B cell (primary cell): ENCODE measurements around the gene QPCT. TPM values are rescaled to one million over a fixed set of nuclear protein-coding genes. Genes with fewer than 3 reads are reported as not detected.

Experiments
- ATAC-seq: fragments of 200-7000 bp; cut with Tn5 transposase; one replicate; pipeline ENCODE4 v1.10.0; 2021; ENCODE audit warnings: low read depth, mild to moderate bottlenecking, moderate number of reproducible peaks, moderate library complexity
- CTCF ChIA-PET: fragments of 350-600 bp; sonication (Branson Sonifier 250); formaldehyde crosslinking; loops from one replicate; lab custom pipeline; 2021; ENCODE audit warnings: antibody characterized with exemption, inconsistent platforms; lab: Charles Lee
- POLR2A ChIA-PET: fragments of 350-600 bp; sonication (Branson Sonifier 250); formaldehyde crosslinking; loops from one replicate; lab custom pipeline; 2021; ENCODE audit warnings: antibody characterized with exemption; lab: Charles Lee
- DNase-seq: peaks from one replicate; pipeline ENCODE4 v3.0.0; 2013
- H2AFZ ChIP-seq: 2 replicates; pipeline ENCODE4 v1.6.1; 2012; ENCODE audit warnings: mild to moderate bottlenecking, low read depth, low read length; ENCODE audit not compliant: insufficient read depth, poor library complexity, severe bottlenecking
- H3K27ac ChIP-seq, 2 donors: 1 replicate in 1 of 2; 2 replicates in 1 of 2; pipeline ENCODE4 v1.5.1; 2012 to 2013; ENCODE audit warnings: low read length in 2 of 2, mild to moderate bottlenecking in 2 of 2, moderate library complexity in 1 of 2
- H3K27me3 ChIP-seq, 4 experiments: fragments of 200-600 bp in 1 of 4; sonication (generic) in 1 of 4; replicated peaks in 1 of 4; 1 replicate in 2 of 4; 2 replicates in 2 of 4; pipeline versions ENCODE4 v1.6.1 to v1.7.0; 2013 to 2016; ENCODE audit warnings: low read length in 3 of 4, mild to moderate bottlenecking in 2 of 4, mixed read lengths in 1 of 4, moderate library complexity in 1 of 4; ENCODE audit not compliant: insufficient read depth in 4 of 4, control insufficient read depth in 3 of 4; ENCODE audit errors: control extremely low read depth in 1 of 4
- H3K36me3 ChIP-seq, 2 experiments: replicated peaks in 1 of 2; 1 replicate in 1 of 2; 2 replicates in 1 of 2; pipeline versions ENCODE4 v1.6.1 to v1.7.1; 2013; ENCODE audit warnings: low read length in 1 of 2; ENCODE audit not compliant: insufficient read depth in 2 of 2, control insufficient read depth in 1 of 2; ENCODE audit errors: control extremely low read depth in 1 of 2, extremely low read depth in 1 of 2
- H3K4me1 ChIP-seq, 2 donors: fragments of 200-600 bp in 1 of 2; sonication (generic) in 1 of 2; 1 replicate in 1 of 2; 2 replicates in 1 of 2; pipeline versions ENCODE4 v1.5.1 to v1.6.1; 2013 to 2017; ENCODE audit warnings: low read length in 2 of 2; ENCODE audit not compliant: control insufficient read depth in 2 of 2, insufficient read depth in 2 of 2
- H3K4me2 ChIP-seq: replicated peaks from 2 replicates; pipeline ENCODE3; 2012; ENCODE audit warnings: mild to moderate bottlenecking, low read depth, low read length; ENCODE audit not compliant: poor library complexity, severe bottlenecking
- H3K4me3 ChIP-seq, 5 experiments: fragments of 200-600 bp in 1 of 5; sonication (generic) in 1 of 5; 1 replicate in 3 of 5; 2 replicates in 2 of 5; pipeline versions ENCODE4 v1.5.1 to v1.7.0; 2011 to 2016; ENCODE audit warnings: low read length in 4 of 5, mild to moderate bottlenecking in 4 of 5, low read depth in 2 of 5, control low read depth in 1 of 5, moderate library complexity in 1 of 5; ENCODE audit not compliant: insufficient read depth in 1 of 5; ENCODE audit errors: control extremely low read depth in 1 of 5, extremely low read depth in 1 of 5
- H3K79me2 ChIP-seq: fragments of 200-600 bp; sonication (generic); one replicate; pipeline ENCODE4 v1.6.0; 2016; ENCODE audit warnings: low read length; ENCODE audit not compliant: control insufficient read depth, insufficient read depth
- H3K9ac ChIP-seq: fragments of 200-600 bp; sonication (generic); 2 replicates; pipeline ENCODE4 v1.6.1; 2017; ENCODE audit warnings: mild to moderate bottlenecking, low read length, moderate library complexity
- H3K9me3 ChIP-seq, 3 donors: one replicate each; pipeline versions ENCODE4 v1.6.1 to v1.7.1; 2013; ENCODE audit warnings: low read length in 2 of 3; ENCODE audit not compliant: control insufficient read depth in 2 of 3, insufficient read depth in 1 of 3; ENCODE audit errors: control extremely low read depth in 1 of 3
- H4K20me1 ChIP-seq: 2 replicates; pipeline ENCODE4 v1.6.0; 2012; ENCODE audit warnings: mild to moderate bottlenecking, low read length; ENCODE audit not compliant: insufficient read depth, control insufficient read depth, poor library complexity, severe bottlenecking
- H3K27ac Mint-ChIP-seq: one replicate; pipeline ENCODE4 v1.8.0; 2021; ENCODE audit warnings: mixed read lengths
- H3K27me3 Mint-ChIP-seq: one replicate; pipeline ENCODE4 v1.8.0; 2021; ENCODE audit warnings: mixed read lengths
- H3K4me1 Mint-ChIP-seq: one replicate; pipeline ENCODE4 v1.8.0; 2021; ENCODE audit warnings: mixed read lengths
- H3K4me3 Mint-ChIP-seq: one replicate; pipeline ENCODE4 v1.8.0; 2021; ENCODE audit warnings: mixed read lengths
- H3K9me3 Mint-ChIP-seq: one replicate; pipeline ENCODE4 v1.8.0; 2022; ENCODE audit warnings: mixed read lengths; ENCODE audit not compliant: insufficient read depth
- CTCF ChIP-seq: fragments of 200-600 bp; IDR thresholded peaks from one replicate; pipeline ENCODE4 v1.8.0; 2022; ENCODE audit warnings: antibody characterized with exemption, mild to moderate bottlenecking
- EZH2 ChIP-seq: IDR thresholded peaks from 2 replicates; pipeline ENCODE4 v1.6.1; 2012; ENCODE audit warnings: borderline replicate concordance, low read depth, mild to moderate bottlenecking, moderate library complexity, low read length; ENCODE audit not compliant: insufficient read depth, poor library complexity, severe bottlenecking
- WGBS: methylation state at CpG from one replicate; pipeline ENCODE4 v1.1.5; 2013; ENCODE audit warnings: missing lambda C conversion rate; ENCODE audit not compliant: insufficient coverage; 5-methylcytosine and 5-hydroxymethylcytosine counted together
- intact Hi-C: fragments of 100-400 bp; cut with micrococcal nuclease; formaldehyde crosslinking; loops from one replicate; pipeline ENCODE4 v1.10.0; 2022
- polyA plus RNA-seq: library from polyadenylated mRNA; depleted of rRNA; stranded (reverse); fragments of >200 nt; gene quantifications from 2 replicates; pipeline ENCODE4 v1.2.3, GENCODE V29; 2012
- total RNA-seq, 2 donors: library from RNA; stranded (reverse); fragments of 120-200 nt in 1 of 2; gene quantifications; 1 replicate in 1 of 2; 2 replicates in 1 of 2; pipeline versions ENCODE4 v1.2.3 to v1.2.4, GENCODE V29; 2013 to 2022

The QPCT gene
- total and polyA plus RNA-seq, 2 donors (not counting 1 experiment from before 2014, with no cell fraction given), result 0.48 to 2.1 TPM

- no peaks in the 10 kb centered on the region for H3K9me3 ChIP-seq
- no peak overlapping the region for H3K4me2 ChIP-seq
- no peak overlapping the region for H3K4me3 ChIP-seq
- H2AFZ ChIP-seq, result no peak overlapping the region
- POLR2A ChIA-PET, result no interaction called here
- H3K27me3 ChIP-seq, result no peaks in the 10 kb centered on the region
- no peaks in the 10 kb centered on the region for H3K36me3 ChIP-seq
- TF ChIP-seq EZH2, result no peak
- no peak for TF ChIP-seq CTCF
- CTCF ChIA-PET, result no interaction called here
- DNase-seq (no peak), ATAC-seq (no peak)
- no peak overlapping the region for H3K9ac ChIP-seq
- intact Hi-C loops, result no loop called here
- WGBS, result 35% methylated on average over 2 of the region's 2 CpGs
- Mint-ChIP-seq H3K27ac (no peak overlapping the region), H3K9me3 (no peaks in the 10 kb centered on the region), H3K4me3 (no peak overlapping the region), H3K27me3 (no peaks in the 10 kb centered on the region), H3K4me1 (peaks cover 8% of the 10 kb centered on the region)
- no peaks in the 10 kb centered on the region for H4K20me1 ChIP-seq
- peaks cover 5 to 10% of the 10 kb centered on the region in 2 donors for H3K4me1 ChIP-seq
- no peaks in the 10 kb centered on the region for H3K79me2 ChIP-seq
- no peak overlapping the region for H3K27ac ChIP-seq
Measured at GRCh38 chr2:37365669-37366068, 21.2 kb downstream of the QPCT start.

GRCh38 chr2:37366773-37367172 lies 22.3 kb downstream of the QPCT start:
- WGBS, result 53% methylated on average over 2 of the region's 4 CpGs
- H3K36me3 ChIP-seq, result no peaks in the 10 kb centered on the region
- H3K27ac Mint-ChIP-seq, result no peak overlapping the region

More at GRCh38 chr2:37366773-37367172, 22.3 kb downstream of the QPCT start:
- no peaks in the 10 kb centered on the region for H4K20me1 ChIP-seq
- Mint-ChIP-seq H3K4me3 (no peak overlapping the region), H3K27me3 (no peaks in the 10 kb centered on the region), H3K4me1 (peaks cover 8% of the 10 kb centered on the region), H3K9me3 (no peaks in the 10 kb centered on the region)
- ChIA-PET CTCF (interaction anchor here (1.2 kb wide), 2 partner anchors 17 to 42 kb away, joined by 3 read pairs; no protein-coding TSS in a partner anchor), POLR2A (no interaction called here)
- no peak overlapping the region for H3K4me2 ChIP-seq
- intact Hi-C loops, result no loop called here
- H3K79me2 ChIP-seq, result no peaks in the 10 kb centered on the region
- no peak overlapping the region for H2AFZ ChIP-seq
- no peak for TF ChIP-seq EZH2
- no peak for TF ChIP-seq CTCF
- H3K27ac ChIP-seq, result no peak overlapping the region
- H3K9ac ChIP-seq, result no peak overlapping the region
- H3K4me1 ChIP-seq, result peaks cover 5 to 10% of the 10 kb centered on the region in 2 donors
- no peaks in the 10 kb centered on the region for H3K27me3 ChIP-seq
- DNase-seq, result no peak
- ATAC-seq, result no peak
- no peaks in the 10 kb centered on the region for H3K9me3 ChIP-seq
- H3K4me3 ChIP-seq, result no peak overlapping the region
